Activated CD8-positive, alpha-beta memory T cell treated with anti-CD3 and anti-CD28 coated beads, Interleukin-2, amount 50 U/mL, for 48 hours (primary cell): ENCODE data around the gene CDK13.

ENCODE experiments used
- DNase-seq: peaks from one replicate; pipeline ENCODE4 v3.0.0-alpha.2; 2020

Gene CDK13

GRCh38 chr7:40015790-40016296 lies 65.8 kb downstream of the CDK13 start:
- DNase-seq: no peak

DNA sequence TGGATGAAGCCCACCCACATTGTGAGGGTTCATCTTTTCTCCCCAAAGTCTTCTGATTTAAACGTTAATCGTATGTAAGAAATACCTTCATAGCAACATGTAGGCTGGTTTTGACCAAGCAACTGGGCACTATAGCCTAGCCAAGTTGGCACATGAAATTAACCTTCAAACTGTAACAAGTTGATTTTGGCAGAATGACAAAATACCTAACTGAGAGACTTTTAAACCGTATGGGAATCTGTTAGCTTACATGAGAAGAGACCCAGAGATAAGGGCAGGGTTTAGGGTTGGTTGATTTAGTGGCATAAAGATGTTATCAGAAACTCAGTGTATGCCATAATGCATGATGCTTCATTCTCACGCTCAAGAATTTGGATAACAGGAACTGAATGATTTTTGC lies 69.5 kb downstream of the CDK13 start:
- DNase-seq: no peak

- DNase-seq: no peak
Observed at GRCh38 chr7:40024048-40024447, 74.0 kb downstream of the CDK13 start.

DNA sequence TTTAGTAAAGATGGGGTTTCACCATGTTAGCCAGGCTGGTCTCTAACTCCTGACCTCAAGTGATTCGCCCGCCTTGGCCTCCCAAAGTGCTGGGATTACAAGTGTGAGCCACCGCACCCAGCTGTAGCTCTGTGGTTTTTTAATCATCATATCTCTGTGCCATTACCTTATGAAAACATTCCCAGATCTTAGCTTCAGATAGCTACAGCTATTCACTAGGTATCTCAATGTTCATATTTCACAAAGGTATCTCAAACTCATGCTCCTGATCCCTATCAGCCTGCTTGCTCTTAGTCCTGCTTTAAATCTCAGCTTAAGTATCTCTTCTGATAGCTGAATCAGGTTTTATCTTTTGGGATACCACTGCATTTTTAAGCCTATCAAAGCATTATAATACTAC lies 74.8 kb downstream of the CDK13 start:
- DNase-seq: no peak

DNA sequence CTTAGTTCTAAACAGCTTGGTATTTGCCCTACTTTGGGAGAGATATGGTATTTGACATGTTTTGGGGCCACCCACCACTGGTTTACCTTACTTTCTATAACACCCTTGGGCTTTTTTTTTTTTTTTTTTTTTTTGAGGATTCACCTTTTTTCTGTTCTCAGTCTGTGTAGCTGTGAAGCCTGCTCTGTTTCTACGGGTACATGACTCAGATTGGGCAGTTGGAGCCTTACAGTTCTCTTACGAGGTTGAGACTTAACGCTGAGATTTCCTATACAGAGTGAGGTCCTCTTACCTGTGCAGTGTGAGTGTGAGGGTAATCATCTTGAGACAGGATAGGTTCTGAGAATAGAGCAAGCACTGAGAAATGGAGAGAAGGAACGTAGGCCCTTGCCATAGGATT lies 77.5 kb downstream of the CDK13 start:
- no peak for DNase-seq

DNA sequence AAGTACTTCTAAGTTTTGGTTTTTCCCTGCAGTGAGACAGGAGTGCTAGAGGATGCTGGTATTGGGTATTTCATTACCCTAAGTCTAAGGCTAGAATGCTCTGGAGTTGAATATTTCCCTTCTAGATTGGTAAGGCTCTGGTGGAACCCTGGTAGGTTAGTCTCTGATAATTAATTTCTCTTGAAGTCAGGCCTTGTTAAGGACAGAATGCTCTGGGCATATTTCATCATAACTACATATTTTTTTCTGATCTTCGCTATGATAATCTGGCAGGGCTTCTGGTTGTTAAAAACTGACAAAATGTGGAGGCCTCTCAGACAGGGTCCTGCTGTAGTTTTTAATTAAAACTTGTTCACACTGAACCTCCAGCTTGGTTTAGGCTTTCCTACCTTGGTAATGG lies 83.8 kb downstream of the CDK13 start:
- DNase-seq: no peak

DNA sequence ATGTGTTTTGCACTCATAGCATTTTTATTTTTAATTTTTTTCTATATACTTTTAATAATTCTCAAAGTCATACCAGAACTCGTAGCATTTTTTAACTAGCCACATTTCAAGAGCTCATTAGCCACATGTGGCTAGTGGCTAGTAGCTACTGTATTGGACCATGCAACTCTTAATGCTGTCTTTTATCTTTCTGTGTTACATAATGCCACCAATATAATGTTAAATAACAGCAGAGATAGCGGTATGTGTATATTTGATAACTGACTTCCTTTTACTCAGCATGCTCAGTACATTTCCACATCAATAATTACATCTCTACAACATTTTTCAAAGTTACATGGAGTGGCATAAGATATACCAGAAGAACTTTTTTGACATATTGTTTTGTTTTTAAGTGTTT lies 91.4 kb downstream of the CDK13 start:
- DNase-seq: no peak

GRCh38 chr7:40043164-40043563 lies 93.1 kb downstream of the CDK13 start:
- DNase-seq: no peak

GRCh38 chr7:40047661-40048060 lies 97.6 kb downstream of the CDK13 start:
- no peak for DNase-seq

DNA sequence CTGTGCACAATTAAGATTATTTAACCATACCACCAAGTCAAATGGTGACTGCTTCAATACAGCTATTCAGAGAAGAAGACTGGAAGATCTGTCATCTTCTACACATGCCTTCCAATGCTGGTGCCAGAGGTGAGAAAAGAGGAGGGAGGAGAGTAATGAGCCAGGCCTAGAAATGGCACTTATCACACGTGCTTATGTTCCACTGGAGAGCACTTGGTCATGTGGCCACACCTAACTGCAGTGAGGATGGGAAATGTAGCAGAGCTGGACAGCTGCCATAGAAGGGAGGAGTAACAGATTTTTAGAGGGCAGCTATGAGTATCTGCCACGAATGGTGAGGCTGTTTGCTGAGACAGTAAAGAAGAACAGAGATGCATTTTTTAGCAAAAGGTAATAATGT lies 107.2 kb downstream of the CDK13 start:
- no peak for DNase-seq

GRCh38 chr7:40058026-40058425 lies 108.0 kb downstream of the CDK13 start:
- no peak for DNase-seq

GRCh38 chr7:40058636-40059035 lies 108.6 kb downstream of the CDK13 start:
- no peak for DNase-seq

DNA sequence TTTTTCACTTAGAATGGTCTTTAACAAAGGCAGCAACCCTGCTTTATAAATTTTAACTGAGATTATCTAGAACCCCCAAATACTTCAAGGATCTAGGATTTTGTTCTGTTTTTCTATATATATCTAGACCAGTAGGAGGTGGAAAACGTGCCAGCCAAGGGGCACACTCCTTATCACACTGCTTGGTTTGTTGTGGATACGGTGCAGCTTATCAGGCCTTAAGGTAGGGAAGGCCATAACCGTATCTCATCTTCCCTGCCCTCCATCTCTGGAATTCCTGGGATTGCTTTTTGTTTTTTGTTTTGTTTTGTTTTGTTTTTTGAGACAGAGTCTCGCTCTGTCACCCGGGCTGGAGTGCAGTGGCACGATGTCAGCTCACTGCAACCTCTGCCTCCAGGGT lies 109.0 kb downstream of the CDK13 start:
- no peak for DNase-seq

- DNase-seq: no peak
Observed at GRCh38 chr7:40072268-40072667, 122.2 kb downstream of the CDK13 start.

- DNase-seq: no peak
Observed at GRCh38 chr7:40073239-40073638, 123.2 kb downstream of the CDK13 start.

DNA sequence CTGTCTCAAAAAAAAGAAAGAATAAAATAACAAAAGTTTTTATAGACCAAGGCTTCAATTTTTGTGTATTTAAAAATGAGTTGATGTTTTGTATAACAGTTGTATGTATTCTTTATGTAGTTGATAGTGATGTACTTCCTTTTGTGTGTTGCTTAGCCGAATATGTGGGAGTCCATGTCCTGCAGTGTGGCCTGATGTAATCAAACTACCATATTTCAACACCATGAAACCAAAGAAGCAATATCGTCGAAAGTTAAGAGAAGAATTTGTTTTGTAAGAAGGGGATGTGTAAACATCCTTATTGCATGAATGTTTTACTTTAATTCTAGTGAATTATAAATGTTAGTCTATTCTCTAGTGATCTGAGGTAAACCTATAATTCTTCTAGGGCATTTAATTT lies 127.8 kb downstream of the CDK13 start:
- DNase-seq: no peak

GRCh38 chr7:40092182-40092581 lies 142.1 kb downstream of the CDK13 start:
- no peak for DNase-seq

DNA sequence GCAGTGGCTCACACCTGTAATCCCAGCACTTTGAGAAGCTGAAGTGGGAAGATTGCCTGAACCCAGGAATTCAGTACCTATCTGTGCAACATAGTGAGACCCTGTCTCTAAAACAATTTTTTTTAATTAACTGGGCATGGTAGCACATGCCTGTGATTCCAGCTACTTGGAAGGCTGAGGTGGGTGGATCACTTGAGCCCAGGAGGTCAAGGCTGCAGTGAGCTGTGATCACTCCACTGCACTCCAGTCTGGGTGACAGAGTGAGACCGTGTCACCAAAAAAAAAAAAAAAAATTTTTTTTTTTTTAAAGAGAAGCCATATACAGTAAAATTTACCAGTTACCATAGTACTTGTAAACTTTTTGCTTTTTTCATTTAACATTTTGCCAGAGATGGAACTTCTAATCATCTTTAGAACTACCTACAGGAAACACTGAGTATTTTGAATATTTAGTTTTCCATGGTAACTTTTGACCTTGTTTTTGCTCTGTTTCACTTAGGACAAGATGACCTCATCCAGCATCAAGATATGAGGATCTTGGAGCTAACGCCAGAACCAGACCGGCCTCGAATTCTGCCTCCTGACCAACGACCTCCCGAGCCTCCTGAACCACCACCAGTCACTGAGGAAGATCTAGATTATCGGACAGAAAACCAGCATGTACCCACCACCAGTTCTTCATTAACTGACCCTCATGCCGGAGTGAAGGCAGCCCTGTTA lies 143.7 kb downstream of the CDK13 start:
- no peak for DNase-seq

DNA sequence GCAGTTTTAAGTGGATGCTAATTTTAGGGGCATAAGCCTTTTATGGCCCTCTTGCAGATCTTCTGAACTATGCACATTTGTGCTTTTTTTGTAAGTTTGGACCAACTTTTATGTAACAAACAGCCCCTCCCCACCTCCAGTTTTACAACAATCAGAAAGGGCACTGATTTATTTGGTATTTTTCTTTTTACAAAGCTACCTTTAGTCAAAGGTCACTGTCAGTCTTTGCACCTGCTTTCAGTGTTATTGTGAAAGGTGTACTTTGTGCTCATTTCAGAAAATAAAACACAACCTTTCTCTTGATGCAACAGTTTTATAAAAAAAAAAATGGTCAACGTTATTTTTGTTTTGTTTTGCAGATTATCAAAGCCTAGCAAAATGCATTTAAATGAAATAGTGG lies 145.2 kb downstream of the CDK13 start:
- no peak for DNase-seq

GRCh38 chr7:40095695-40096327 lies 145.8 kb downstream of the CDK13 start:
- DNase-seq: no peak

DNA sequence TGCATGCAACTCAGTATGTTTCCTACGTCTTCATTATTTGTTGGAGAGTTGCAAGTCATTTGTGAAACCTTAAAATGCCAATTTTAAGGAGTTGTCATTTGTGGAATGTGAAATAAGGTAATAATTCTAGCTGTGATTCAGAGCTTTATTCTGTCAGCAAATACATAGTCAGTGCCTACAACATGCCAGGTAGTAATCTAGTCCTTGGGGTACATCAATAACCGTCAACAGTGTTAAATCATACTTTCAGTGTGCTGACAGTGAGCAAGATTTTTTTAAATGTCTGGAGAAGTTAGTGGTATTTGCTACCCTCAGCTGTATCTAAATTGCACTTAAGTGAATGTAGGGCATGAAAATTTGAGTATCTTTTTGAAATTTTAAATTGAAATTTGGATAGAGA lies 147.7 kb downstream of the CDK13 start:
- no peak for DNase-seq

- DNase-seq: no peak
Observed at GRCh38 chr7:40098810-40099209, 148.8 kb downstream of the CDK13 start.

GRCh38 chr7:40099837-40100236 lies 149.8 kb downstream of the CDK13 start:
- no peak for DNase-seq

DNA sequence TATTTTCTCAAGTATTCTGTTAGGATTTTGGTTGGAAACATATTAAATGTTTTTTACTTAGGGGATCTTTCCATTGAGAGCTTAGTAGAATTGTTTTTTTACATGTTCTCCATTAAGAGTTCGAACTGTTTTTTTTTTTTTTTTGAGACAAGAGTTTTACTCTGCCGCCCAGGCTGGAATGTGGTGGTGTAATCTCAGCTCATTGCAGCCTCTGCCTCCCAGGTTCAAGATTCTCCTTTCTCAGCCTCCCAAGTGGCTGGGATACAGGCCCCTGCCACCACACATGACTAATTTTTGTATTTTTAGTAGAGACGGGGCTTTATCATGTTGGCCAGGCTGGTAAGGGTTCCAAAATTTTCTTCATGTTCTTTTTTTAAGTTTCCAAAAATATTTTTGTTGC lies 151.1 kb downstream of the CDK13 start:
- DNase-seq: no peak

DNA sequence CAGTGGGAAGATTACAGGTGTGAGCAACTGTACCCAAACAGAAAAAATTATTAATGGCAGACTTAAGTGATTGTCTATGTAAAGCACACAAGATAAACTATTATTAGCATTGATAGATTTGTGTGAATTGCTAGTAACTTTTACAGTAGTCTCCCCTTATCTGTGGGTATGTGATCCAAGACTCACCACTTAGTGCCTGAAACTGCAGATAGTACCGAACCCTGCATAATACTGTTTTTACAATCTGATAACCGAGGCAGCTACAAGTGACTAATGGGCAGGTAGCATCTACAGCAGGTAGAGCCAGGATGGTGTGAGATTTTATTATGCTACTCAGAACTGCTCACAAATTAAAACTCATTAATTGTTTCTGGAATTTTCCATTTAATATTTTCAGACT lies 152.8 kb downstream of the CDK13 start:
- no peak for DNase-seq
